ENCODE data around the gene CISD3.

The CISD3 gene

DNA sequence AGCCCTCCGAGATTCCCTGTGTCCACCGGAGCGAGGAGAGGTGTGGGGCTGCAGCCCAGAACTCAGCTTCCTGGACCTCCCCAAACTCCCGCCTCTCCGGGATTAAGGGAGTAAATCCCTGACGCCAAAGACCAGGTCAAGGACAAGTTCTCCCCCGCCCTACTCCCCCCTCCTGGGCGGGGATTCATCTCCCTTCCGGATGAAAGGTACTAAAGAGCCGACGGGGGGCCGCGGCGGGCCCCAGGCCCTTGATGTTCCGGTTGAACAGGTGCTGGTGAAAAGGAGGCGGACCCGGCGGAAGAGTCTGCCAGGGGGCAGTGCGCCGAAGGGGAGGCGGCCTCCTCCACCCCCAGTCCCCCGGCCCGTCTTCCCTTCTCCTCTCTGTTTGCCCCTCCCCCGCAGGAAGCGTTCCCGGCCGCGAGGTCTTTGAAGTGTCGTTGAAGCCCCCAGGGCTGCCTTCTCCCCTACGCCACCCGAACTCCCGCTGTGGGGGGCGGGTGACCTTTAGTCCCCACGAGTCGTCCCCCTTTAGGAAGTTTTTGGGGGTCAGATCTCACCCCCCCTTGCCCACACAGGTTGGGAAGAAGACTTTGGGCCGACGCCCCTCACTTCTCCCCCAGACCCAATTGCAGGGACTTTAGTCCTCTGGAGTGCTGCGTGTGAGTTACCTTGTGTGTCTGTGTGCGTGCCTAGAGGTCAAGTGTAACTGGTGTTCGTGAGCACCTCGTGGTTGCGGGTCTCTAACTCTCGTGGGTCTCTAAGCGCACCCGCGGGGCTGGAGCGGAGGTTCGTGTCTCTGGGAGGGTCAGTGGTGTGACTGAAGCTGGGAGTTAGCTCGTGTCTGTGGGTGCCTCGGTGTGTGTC lies 26.2 kb upstream of the CISD3 start:
- Histone ChIP-seq H3K27ac (ENCODE audit: extremely low read depth, low read depth, low read length) (peak overlapping the region; percentile 87; the same call in 1 of the 2 replicates), H3K36me3 (ENCODE audit: control insufficient read depth in 2 of 2, insufficient read depth in 1 of 2, low read length in 2 of 2) (peaks cover 7 to 15% of the 10 kb centered on the region in 2 experiments; a peak in 2 of 3 replicates), H3K4me1 (ENCODE audit: control insufficient read depth, insufficient read depth, low read length) (peaks cover 10% of the 10 kb centered on the region), H3K9me3 (ENCODE audit: control insufficient read depth, insufficient read depth, low read depth, low read length) (no peaks in the 10 kb centered on the region), H3K4me3 (ENCODE audit: low read depth, low read length) (peak overlapping the region; percentile 60)
- ChIA-PET CTCF (interaction anchor here (0.5 to 1.0 kb wide), 6 partner anchors 20 to 162 kb away, joined by 3 to 6 read pairs (median 3); no protein-coding TSS in a partner anchor), POLR2A (interaction anchor here (1.0 to 3.6 kb wide), 5 partner anchors 12 to 449 kb away, joined by 4 to 20 read pairs (median 18); partner anchors contain the start of genes CISD3 and PSMB3)
- no peak for TF ChIP-seq ZNF621 (tag by site-specific recombination; IDR thresholded peaks at IDR 0.05)
- no peak for TF ChIP-seq ZNF112 (tag by site-specific recombination; IDR thresholded peaks at IDR 0.05)
- no peak for TF ChIP-seq ZNF169 (tag by site-specific recombination; IDR thresholded peaks at IDR 0.05)
- TF ChIP-seq, protein P1, sequence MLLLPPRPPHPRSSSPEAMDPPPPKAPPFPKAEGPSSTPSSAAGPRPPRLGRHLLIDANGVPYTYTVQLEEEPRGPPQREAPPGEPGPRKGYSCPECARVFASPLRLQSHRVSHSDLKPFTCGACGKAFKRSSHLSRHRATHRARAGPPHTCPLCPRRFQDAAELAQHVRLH (tag by site-specific recombination; IDR thresholded peaks at IDR 0.05): peak; percentile 84
- peak; percentile 61; the same call in 1 of the 2 replicates for TF ChIP-seq KLF1 (tag by site-specific recombination; IDR thresholded peaks at IDR 0.05)
- TF ChIP-seq ZNF791 (tag by site-specific recombination; IDR thresholded peaks at IDR 0.05): no peak
- peak; percentile 87; the same call in 1 of the 2 replicates for TF ChIP-seq KLF8 (tag by site-specific recombination; IDR thresholded peaks at IDR 0.05)
- no peak for TF ChIP-seq ZNF701 (tag by site-specific recombination; IDR thresholded peaks at IDR 0.05)
- TF ChIP-seq, protein P2, sequence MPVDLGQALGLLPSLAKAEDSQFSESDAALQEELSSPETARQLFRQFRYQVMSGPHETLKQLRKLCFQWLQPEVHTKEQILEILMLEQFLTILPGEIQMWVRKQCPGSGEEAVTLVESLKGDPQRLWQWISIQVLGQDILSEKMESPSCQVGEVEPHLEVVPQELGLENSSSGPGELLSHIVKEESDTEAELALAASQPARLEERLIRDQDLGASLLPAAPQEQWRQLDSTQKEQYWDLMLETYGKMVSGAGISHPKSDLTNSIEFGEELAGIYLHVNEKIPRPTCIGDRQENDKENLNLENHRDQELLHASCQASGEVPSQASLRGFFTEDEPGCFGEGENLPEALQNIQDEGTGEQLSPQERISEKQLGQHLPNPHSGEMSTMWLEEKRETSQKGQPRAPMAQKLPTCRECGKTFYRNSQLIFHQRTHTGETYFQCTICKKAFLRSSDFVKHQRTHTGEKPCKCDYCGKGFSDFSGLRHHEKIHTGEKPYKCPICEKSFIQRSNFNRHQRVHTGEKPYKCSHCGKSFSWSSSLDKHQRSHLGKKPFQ (tag by site-specific recombination; IDR thresholded peaks at IDR 0.05): no peak
- TF ChIP-seq ZNF214 (tag by site-specific recombination; IDR thresholded peaks at IDR 0.05; ENCODE audit: borderline replicate concordance): no peak
- TF ChIP-seq ZNF629 (tag by site-specific recombination; IDR thresholded peaks at IDR 0.05): peak; percentile 79
- 0 out of 2 replicates have a peak, but pooled peaks have one; percentile 25 for TF ChIP-seq ZNF184 (tag by site-specific recombination; IDR thresholded peaks at IDR 0.05)
- TF ChIP-seq, protein P3, sequence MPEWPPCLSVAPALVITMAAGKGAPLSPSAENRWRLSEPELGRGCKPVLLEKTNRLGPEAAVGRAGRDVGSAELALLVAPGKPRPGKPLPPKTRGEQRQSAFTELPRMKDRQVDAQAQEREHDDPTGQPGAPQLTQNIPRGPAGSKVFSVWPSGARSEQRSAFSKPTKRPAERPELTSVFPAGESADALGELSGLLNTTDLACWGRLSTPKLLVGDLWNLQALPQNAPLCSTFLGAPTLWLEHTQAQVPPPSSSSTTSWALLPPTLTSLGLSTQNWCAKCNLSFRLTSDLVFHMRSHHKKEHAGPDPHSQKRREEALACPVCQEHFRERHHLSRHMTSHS (tag by site-specific recombination; IDR thresholded peaks at IDR 0.05): no peak
- TF ChIP-seq KLF7 (tag by site-specific recombination; IDR thresholded peaks at IDR 0.05; ENCODE audit: borderline replicate concordance): no peak; the same call in 1 of the 2 replicates
- TF ChIP-seq ZNF785 (tag by site-specific recombination; IDR thresholded peaks at IDR 0.05): no peak
- TF ChIP-seq MZF1 (tag by site-specific recombination; IDR thresholded peaks at IDR 0.05; ENCODE audit: borderline replicate concordance): peak; percentile 87
- TF ChIP-seq ZNF292 (tag by site-specific recombination; IDR thresholded peaks at IDR 0.05; ENCODE audit: borderline replicate concordance, low read depth): no peak
- TF ChIP-seq ZNF16 (tag by site-specific recombination; IDR thresholded peaks at IDR 0.05; ENCODE audit: low read depth): no peak
- TF ChIP-seq, protein P4, sequence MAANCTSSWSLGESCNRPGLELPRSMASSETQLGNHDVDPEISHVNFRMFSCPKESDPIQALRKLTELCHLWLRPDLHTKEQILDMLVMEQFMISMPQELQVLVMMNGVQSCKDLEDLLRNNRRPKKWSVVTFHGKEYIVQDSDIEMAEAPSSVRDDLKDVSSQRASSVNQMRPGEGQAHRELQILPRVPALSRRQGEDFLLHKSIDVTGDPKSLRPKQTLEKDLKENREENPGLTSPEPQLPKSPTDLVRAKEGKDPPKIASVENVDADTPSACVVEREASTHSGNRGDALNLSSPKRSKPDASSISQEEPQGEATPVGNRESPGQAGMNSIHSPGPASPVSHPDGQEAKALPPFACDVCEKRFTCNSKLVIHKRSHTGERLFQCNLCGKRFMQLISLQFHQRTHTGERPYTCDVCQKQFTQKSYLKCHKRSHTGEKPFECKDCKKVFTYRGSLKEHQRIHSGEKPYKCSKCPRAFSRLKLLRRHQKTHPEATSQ (tag by site-specific recombination; IDR thresholded peaks at IDR 0.05): peak; percentile 13; the same call in 1 of the 2 replicates
- TF ChIP-seq ZNF341 (tag by site-specific recombination; IDR thresholded peaks at IDR 0.05; ENCODE audit: low read depth): peak; percentile 77
- TF ChIP-seq, protein P5, sequence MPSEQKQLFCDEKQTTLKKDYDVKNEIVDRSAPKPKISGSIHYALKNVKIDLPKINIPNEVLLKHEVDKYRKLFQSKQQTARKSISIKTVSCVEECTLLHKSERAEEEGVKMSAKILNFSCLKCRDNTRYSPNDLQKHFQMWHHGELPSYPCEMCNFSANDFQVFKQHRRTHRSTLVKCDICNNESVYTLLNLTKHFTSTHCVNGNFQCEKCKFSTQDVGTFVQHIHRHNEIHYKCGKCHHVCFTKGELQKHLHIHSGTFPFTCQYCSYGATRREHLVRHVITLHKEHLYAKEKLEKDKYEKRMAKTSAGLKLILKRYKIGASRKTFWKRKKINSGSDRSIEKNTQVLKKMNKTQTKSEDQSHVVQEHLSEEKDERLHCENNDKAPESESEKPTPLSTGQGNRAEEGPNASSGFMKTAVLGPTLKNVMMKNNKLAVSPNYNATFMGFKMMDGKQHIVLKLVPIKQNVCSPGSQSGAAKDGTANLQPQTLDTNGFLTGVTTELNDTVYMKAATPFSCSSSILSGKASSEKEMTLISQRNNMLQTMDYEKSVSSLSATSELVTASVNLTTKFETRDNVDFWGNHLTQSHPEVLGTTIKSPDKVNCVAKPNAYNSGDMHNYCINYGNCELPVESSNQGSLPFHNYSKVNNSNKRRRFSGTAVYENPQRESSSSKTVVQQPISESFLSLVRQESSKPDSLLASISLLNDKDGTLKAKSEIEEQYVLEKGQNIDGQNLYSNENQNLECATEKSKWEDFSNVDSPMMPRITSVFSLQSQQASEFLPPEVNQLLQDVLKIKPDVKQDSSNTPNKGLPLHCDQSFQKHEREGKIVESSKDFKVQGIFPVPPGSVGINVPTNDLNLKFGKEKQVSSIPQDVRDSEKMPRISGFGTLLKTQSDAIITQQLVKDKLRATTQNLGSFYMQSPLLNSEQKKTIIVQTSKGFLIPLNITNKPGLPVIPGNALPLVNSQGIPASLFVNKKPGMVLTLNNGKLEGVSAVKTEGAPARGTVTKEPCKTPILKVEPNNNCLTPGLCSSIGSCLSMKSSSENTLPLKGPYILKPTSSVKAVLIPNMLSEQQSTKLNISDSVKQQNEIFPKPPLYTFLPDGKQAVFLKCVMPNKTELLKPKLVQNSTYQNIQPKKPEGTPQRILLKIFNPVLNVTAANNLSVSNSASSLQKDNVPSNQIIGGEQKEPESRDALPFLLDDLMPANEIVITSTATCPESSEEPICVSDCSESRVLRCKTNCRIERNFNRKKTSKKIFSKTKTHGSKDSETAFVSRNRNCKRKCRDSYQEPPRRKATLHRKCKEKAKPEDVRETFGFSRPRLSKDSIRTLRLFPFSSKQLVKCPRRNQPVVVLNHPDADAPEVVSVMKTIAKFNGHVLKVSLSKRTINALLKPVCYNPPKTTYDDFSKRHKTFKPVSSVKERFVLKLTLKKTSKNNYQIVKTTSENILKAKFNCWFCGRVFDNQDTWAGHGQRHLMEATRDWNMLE (tag by site-specific recombination; conservative IDR thresholded peaks at IDR 0.05; ENCODE audit: low read depth): no peak; the same call in 1 of the 2 replicates
- no peak; the same call in 1 of the 2 replicates for TF ChIP-seq ZNF223 (tag by site-specific recombination; IDR thresholded peaks at IDR 0.05)
- TF ChIP-seq YY1 (tag by site-specific recombination; IDR thresholded peaks at IDR 0.05): peak; percentile 16; the same call in 1 of the 2 replicates
- TF ChIP-seq, protein P6, sequence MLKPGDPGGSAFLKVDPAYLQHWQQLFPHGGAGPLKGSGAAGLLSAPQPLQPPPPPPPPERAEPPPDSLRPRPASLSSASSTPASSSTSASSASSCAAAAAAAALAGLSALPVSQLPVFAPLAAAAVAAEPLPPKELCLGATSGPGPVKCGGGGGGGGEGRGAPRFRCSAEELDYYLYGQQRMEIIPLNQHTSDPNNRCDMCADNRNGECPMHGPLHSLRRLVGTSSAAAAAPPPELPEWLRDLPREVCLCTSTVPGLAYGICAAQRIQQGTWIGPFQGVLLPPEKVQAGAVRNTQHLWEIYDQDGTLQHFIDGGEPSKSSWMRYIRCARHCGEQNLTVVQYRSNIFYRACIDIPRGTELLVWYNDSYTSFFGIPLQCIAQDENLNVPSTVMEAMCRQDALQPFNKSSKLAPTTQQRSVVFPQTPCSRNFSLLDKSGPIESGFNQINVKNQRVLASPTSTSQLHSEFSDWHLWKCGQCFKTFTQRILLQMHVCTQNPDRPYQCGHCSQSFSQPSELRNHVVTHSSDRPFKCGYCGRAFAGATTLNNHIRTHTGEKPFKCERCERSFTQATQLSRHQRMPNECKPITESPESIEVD (tag by site-specific recombination; IDR thresholded peaks at IDR 0.05): no peak
- peak; percentile 93 for TF ChIP-seq ZNF366 (tag by site-specific recombination; conservative IDR thresholded peaks at IDR 0.05)

All from HEK293 (cell line).